OCI-LY3 (cell line): ENCODE measurements around the gene LYSMD2.

Experiments
- CTCF ChIP-seq: fragments of 200-600, 300-600 bp; sonication (generic); IDR thresholded peaks from 2 replicates; pipeline ENCODE4 v1.5.1; 2014; ENCODE audit warnings: antibody characterized with exemption, low read length, low read depth
- EZH2phosphoT487 ChIP-seq: fragments of 200-600 bp; shearing (Covaris generic); IDR thresholded peaks from 2 replicates; pipeline ENCODE4 v1.6.1; 2018; ENCODE audit warnings: antibody characterized with exemption, mixed run types, low read depth

DNA sequence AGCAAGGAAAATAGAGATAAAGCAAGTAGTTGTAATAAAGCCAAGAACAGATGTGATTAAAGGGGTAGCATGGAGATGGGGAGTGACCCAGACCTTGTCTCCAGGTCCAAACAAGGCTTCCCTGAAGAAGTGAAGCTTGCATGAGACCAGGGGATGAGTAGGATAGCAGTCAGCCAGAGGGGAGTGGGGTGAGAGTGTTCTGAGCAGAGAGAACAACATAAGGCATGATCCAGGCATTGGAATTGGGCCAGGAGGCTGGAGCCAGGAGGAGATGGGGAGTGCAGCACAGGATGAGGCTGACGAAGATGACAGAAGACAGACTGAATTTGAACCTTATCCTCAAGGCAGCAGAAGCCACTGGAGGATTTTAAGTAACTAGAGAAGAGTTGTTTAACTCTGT, 21.2 kb upstream of the LYSMD2 start:
- TF ChIP-seq CTCF, result no peak
- TF ChIP-seq EZH2phosphoT487, result no peak
